ENCODE data around the gene POU6F2.

DNA sequence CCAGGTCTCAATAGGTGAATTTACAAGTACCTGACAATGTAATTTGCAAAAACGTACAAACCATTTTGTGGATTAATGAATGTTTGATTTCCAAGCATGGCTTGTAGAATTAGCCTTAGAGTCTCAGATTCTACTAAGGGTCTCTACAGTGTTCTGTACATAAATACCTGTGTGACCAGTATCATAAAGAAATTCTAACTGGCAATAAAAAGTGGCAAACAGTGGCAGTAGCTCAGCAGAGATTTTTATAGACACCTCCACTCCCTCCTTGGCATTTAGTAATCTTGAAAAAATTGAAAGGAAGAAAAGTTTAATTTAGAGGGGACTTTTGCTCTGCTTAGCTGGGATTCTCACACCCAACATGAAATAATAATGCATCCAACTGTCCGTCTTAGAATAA, 220.8 kb downstream of the POU6F2 start:
- TF ChIP-seq, protein P1, sequence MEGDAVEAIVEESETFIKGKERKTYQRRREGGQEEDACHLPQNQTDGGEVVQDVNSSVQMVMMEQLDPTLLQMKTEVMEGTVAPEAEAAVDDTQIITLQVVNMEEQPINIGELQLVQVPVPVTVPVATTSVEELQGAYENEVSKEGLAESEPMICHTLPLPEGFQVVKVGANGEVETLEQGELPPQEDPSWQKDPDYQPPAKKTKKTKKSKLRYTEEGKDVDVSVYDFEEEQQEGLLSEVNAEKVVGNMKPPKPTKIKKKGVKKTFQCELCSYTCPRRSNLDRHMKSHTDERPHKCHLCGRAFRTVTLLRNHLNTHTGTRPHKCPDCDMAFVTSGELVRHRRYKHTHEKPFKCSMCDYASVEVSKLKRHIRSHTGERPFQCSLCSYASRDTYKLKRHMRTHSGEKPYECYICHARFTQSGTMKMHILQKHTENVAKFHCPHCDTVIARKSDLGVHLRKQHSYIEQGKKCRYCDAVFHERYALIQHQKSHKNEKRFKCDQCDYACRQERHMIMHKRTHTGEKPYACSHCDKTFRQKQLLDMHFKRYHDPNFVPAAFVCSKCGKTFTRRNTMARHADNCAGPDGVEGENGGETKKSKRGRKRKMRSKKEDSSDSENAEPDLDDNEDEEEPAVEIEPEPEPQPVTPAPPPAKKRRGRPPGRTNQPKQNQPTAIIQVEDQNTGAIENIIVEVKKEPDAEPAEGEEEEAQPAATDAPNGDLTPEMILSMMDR (IDR thresholded peaks at IDR 0.05; ENCODE audit: insufficient read depth, low read length), result no peak
- TF ChIP-seq POLR2AphosphoS5 (IDR thresholded peaks at IDR 0.05; ENCODE audit: low read depth) (no peak), GABPA (IDR thresholded peaks at IDR 0.05; ENCODE audit: low read depth) (no peak), SPI1 (IDR thresholded peaks at IDR 0.05; ENCODE audit: borderline replicate concordance, low read depth) (no peak)
- TF ChIP-seq, protein P2, sequence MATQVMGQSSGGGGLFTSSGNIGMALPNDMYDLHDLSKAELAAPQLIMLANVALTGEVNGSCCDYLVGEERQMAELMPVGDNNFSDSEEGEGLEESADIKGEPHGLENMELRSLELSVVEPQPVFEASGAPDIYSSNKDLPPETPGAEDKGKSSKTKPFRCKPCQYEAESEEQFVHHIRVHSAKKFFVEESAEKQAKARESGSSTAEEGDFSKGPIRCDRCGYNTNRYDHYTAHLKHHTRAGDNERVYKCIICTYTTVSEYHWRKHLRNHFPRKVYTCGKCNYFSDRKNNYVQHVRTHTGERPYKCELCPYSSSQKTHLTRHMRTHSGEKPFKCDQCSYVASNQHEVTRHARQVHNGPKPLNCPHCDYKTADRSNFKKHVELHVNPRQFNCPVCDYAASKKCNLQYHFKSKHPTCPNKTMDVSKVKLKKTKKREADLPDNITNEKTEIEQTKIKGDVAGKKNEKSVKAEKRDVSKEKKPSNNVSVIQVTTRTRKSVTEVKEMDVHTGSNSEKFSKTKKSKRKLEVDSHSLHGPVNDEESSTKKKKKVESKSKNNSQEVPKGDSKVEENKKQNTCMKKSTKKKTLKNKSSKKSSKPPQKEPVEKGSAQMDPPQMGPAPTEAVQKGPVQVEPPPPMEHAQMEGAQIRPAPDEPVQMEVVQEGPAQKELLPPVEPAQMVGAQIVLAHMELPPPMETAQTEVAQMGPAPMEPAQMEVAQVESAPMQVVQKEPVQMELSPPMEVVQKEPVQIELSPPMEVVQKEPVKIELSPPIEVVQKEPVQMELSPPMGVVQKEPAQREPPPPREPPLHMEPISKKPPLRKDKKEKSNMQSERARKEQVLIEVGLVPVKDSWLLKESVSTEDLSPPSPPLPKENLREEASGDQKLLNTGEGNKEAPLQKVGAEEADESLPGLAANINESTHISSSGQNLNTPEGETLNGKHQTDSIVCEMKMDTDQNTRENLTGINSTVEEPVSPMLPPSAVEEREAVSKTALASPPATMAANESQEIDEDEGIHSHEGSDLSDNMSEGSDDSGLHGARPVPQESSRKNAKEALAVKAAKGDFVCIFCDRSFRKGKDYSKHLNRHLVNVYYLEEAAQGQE (IDR thresholded peaks at IDR 0.05; ENCODE audit: insufficient replicate concordance, low read depth), result no peak

Measured in HL-60 (cell line).